Effector CD4-positive, alpha-beta T cell (primary cell): ENCODE measurements around the gene TSC2.

Experiments used
- DNase-seq: peaks from one replicate; pipeline ENCODE4 v3.0.0-alpha.2; 2020

TSC2 gene

DNA sequence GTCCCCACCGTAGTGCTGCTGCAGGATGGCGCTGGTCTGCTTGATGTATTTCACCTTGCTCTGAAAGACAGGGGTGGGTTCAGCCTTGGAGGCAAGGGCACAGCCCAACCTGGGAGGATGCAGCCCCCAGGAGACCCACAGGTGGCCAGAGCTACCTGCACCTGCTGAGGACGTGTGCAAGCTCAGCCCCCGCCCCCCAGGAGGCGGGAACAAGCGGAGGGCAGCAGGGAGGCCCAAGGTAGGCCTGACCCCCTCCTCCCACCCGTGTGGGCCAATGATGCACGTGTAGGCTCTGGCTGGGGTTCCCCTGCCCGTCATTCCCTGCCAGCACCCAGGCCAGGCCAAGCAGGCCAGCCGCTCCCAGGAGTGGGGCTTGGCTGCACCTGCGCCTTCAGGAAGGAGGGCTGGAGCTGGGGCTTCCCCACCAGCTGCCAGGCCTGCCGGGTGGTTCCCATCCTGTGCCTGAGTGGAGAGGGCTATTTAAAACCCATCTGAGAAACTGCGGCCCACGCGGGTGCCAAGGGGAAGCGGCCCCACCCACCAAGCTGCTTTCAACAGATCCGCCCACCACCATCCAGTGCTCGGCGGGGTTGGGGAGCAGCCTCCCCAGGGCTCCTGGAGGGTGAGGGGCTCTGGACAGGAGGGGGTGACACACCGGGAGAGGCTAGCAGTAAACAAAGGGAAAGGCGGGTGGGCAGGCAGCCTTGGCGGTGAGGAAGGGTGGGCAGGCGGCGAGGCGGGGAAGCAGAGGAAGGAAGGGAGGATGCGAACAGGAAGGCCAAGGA lies 3.9 kb upstream of the TSC2 start:
- DNase-seq = no peak

DNA sequence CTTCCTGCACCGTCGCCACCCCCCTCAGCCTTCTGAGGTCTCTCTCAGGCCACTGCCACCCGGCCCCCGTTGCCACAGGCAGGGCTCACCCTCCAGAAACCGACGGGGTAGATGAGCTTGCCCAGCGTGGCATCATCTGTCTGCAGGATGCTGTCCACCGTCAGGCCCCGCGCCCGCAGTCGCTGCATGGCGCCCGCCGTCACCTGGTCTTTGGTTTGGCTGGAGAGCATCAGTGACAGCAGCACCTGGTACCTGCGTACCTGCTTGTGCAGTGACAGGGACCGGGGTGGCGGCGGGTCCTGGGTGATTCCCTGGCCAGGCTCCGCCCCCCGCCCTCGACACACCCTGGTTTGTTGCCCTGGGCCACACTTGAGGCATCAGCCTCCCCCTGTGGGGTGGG lies 3.2 kb upstream of the TSC2 start:
- DNase-seq = no peak

DNA sequence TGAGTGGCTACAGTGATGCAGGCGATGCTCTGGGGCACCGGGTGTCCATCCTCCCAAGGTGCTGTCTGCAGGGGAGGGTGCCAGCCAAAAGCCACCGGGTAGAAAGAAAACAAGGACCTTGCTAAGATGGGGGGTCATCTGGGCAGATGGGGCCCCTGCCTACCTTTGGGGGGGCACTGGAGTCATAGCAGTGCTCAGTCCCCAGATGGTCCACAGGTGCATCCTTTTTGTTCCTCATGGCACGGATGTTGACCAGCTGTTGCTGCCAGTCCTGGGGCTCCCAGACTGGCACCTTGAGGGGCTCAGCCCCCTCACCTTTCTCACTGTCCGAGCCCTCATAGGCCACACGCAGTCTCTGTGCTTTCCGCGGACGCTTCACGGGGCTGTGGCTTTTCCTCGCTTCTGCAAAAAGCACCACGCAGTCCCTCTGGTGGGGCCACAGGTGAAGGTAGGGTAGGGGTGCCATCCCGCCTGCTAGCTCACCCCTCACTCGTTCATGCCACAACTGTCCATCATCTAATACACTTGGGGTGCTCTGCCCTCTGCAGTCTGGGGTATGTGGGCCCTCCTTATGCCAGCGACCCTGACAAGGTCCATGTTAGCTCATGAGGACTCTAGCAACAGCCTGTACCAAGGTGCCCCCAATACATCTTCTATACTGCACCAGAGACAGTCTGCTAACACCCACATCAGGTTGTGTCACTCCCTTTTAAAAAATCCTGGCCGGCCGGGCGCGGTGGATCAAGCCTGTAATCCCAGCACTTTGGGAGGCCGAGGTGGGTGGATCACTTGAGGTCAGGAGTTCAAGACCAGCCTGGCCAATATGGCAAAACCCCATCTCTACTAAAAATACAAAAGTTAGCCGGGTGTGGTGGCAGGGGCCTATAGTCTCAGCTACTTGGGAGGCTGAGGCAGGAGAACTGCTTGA lies 1.6 kb upstream of the TSC2 start:
- DNase-seq = no peak

DNA sequence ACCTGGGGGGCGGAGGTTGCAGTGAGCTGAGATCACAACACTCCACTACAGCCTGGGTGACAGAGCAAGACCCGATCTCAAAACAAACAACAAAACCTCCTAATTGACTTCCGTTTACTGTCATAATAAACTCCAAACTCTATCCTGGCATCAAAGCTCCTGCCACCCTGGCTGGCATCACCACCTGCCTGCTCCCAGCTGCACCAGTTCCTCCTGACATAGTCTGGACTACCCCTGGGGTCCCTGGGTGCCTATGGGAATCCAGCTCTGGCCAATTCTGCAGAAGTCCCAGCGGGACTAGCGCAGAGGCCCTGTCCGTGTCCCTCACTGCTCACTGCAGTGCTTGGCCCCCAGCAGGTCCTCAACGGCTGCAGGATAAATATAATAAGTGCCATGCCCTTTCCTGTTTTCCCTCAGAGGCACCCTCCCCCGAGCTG lies 874 bp upstream of the TSC2 start:
- DNase-seq = no peak

DNA sequence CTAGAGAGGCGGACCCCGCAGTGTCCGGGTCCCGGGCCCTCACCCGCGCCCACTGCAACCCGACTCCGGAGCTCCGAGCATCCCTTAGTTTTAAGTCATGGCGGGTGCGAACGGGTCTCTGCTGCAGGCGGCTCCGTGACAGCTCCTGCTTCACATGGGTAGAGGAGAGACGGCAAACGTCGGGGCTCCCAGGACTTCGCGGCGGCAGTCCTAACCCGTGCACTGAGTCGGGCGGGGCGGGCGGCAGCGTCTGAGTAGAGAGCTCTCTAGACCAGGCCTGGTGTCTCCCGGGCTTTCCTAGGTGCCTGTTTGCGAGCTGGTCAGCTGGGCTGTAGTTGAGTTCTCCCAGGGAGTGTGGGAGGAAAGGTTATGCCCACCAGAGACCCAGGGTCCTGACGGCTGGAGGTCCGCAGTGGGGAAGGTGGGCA lies 345 bp downstream of the TSC2 start:
- DNase-seq = no peak

DNA sequence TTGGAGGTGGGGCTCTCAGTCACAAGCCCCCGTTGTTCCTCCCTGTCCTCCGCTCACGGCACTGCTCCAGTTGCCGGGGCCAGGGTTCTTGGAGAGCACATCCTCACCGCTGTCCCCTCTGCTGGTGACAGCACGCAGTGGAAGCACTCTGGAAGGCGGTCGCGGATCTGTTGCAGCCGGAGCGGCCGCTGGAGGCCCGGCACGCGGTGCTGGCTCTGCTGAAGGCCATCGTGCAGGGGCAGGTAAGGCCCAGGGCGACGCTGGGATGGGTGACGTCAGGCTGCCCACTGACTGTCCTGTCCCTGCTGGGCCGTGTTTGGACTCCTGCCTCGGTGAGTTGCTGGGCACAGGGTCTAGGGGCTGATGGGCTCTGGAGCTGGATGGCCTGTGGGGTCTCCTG lies 5.4 kb downstream of the TSC2 start:
- no peak for DNase-seq

DNA sequence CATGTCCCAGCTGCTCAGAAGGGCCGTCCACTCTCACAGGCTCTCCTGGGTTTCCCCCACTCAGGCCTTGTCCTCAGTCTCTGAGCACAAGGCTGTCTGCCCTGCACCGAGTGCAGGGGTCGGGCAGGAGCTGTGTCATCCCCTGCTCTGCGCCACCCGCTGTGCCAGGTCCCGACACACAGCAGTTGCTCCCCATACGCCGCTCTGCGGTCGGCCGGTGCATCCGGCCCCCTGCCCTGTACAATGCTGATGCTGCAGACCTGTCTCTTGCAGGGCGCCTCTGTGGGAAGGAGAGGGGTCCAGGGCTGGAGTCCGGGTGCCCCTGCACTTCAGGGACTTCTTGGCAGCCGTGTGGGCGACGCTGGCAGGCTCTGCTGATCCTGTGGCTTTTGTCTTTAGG lies 6.1 kb downstream of the TSC2 start:
- no peak for DNase-seq

DNA sequence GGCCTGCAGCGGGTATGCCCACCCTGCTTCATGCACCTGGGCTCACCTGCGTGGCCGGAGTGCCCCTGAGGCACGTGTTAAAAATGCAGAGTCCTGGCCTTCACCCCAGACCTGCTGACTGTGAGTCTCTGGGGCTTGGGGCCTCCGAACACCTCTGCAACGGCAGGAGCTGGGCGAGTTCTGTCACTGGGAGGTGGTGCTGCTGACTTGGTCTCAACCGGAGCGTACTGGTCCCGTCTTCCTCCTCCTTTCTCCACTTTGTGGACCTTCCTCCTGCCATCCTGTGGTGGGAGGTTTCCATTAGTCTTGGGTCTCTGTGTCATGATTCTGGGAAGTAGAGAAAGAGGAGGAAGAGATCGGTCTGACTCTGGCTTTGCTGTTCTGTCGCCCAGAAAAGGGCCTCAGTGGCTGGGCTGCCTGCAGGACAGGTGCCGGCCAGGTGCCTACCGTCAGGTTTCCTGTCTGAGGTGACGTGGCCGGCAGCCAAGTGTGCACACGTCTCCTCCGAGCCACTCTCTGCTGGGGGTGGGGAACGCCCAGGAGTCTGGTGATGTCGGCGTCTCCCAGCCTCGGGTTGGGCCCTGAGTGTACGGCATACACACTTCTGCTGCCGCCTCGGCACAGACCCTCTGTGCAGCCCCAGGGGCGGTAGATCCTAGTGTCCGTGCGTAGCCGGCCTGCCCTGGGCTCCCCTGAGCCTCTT lies 6.9 kb downstream of the TSC2 start:
- no peak for DNase-seq

DNA sequence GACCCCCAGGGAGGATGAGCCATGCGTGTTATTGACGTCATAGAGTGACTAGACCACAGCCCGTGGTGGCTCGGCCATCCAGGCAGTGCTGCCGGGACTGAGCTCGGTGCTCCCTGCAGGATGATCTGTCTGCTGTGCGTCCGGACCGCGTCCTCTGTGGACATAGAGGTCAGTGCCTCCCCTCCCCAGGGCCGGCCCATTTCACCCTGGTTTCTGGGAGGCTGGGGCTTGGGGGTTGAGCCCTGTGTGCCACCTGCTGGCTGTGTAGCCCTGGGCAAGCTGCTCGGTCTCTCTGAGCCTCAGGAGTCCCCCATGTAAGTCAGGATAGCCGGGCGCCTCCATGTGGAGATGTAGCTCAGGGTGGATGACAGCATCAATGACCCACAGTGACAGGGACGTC lies 8.3 kb downstream of the TSC2 start:
- DNase-seq = no peak

DNA sequence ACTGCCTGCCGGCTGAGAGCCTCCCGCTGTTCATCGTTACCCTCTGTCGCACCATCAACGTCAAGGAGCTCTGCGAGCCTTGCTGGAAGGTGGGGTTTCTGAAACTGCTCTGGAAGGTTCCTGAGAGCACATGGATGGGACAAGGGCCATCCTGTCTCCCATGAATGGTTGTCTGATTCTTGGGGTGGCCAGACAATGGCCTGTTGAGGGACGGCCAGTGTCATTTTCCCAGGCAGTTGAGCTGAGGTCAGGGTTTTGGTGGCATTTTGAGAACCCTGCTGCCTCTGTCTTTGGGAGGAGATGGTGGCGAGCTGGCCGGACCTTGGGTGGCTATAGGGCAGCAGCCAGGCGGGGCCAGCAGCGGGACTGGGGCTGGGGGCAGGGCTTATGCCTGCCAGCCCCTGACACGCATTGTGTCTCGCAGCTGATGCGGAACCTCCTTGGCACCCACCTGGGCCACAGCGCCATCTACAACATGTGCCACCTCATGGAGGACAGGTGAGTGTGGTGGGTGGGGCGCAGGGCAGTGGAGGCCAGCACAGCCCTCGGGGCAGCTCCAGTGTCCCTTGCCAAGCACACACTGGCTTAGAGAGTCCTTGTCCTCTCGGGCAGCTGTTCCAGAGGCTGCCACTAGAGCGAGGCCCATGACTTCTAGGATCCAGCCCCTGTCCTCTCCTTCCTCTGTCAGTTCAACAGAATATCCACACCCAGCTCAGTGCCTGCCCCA lies 9.1 kb downstream of the TSC2 start:
- DNase-seq = no peak

DNA sequence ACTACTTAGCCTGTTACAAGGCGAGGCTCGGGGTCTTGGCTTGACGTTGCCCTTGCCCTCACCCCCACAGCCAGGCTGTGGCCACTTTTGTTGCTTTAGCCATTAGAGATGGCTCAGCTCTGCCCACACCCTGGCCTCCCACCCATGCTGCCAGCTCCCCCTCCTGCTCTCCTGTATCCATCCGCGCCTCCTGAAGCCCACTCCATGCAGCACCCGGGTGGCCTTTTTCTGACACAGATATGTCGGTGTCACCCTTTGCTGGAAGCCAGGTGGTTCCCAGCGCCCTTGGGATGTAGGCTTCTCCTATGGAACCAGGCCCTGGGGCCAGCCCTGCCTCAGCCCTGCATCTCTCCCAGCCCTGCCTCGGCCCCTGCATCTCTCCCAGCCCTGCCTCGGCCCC lies 9.7 kb downstream of the TSC2 start:
- DNase-seq = no peak

DNA sequence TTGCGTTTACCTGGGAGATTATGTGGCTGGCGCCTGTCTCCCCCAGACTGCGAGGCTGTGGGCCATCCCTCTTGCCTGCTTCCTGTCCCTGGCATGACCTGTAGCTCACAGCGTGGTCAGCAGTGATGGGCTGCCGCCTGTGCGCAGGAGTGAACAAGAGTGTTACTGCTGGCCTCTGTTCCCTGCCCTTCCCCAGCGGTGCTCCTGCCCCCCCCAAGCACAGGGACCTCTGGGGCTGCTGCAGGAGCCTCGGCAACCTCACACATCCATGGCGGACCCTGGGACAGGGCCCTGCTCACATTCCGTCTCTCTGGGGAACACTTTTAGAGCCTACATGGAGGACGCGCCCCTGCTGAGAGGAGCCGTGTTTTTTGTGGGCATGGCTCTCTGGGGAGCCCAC lies 10.6 kb downstream of the TSC2 start:
- no peak for DNase-seq

DNA sequence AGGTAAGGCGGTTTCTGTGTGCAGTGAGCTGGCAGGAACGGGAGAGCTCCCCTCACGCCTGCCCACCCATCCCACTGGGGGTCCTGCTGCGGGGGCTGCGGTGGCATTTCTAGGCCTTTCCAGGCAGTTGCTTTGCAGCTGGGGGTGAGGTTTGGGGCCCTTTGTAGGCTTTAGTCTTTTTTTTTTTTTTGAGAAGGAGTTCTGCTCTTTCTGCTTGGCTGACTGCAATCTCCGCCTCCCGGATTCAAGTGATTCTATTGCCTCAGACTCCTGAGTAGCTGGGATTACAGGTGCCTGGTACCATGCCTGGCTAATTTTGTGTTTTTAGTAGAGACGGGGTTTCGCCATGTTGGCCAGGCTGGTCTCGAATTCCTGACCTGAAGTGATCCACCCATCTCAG lies 11.1 kb downstream of the TSC2 start:
- no peak for DNase-seq

DNA sequence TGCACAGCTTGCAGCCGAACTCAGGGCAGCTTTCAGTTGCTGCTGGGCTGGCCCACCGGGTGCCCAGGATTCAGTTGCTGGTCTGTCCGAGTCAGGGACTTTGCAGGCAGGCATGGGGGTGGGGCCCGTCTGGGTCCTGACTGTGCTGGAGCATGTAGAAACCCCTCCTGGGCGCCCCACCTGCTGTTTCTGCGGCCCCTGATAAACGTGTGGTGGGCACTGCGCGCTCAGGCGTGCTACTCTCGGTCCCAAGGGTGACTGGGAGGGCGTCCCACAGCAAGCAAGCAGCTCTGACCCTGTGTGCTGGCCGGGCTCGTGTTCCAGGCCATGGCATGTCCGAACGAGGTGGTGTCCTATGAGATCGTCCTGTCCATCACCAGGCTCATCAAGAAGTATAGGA lies 12.6 kb downstream of the TSC2 start:
- no peak for DNase-seq

DNA sequence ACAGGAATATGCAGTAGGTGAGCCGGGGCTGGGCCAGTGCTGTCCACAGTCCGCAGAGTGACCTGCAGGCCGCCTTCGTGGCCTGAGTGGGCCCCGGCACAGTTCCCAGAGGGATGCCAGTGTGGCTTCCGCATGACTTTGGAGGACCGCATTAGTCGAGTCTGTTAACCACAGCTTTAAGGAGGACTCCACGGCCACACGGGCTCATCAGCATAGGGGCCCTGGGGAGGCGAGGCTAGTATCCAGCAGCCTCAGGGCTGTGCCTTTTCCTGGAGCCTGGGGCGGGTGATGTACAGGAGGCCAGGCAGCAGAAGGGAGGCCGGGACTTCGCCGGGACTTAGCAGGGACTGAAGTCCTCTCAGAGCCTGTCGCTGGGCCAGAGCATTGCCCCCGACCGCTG lies 13.2 kb downstream of the TSC2 start:
- no peak for DNase-seq

DNA sequence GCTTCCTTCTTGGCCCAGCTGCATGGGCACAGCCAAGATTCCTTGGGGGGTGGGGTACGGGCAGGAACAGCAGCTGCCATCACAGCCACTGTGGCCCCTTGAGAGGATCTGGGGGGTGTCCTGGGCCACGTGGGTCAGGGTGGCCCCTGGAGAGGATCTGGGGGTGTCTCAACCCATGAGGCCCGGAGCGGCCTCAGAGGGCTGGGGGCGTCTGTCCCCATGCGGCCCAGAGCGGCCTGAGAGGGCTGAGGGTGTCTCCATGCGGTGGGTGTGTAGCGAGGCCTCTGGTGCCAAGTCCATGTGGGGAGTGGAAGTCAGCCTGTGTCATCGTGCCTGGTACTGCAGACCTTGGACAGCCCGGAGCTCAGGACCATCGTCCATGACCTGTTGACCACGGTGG lies 13.7 kb downstream of the TSC2 start:
- no peak for DNase-seq

DNA sequence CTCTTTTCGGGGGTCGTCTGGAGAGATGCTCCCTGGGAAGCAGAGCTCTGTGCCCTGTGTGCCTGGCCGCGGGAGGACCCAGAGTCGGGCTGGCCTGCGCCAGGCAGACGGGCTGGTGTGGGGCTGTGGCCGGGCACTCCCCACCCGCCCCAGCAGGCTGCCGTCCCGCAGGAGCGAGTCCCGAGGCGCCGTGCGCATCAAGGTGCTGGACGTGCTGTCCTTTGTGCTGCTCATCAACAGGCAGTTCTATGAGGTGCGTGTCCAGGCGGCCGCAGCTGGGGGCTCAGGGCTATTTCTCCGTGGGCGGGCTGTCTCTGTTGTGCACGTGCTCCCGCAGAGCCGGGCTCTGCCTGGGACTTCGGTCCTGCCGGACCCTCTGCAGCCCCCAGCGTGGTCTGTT lies 15.0 kb downstream of the TSC2 start:
- no peak for DNase-seq

DNA sequence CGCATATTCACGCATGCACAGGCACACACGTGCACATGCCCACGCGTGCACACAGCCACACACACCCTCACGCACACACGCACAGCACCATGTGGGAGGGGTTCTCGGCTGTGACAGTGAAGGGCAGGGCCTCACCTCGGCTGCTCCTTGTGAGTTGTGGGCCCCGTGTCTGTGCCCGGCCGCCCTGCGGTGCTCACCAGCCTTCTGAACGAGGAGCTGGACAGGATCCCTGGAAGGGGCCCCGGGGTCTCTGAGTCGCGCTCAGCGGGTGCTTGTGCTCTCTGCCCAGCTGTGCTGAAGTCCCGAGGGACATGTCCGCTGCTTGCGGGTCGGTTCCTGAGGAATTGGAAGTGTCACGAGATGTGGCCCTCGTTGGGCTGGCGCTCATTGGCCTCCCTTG lies 16.1 kb downstream of the TSC2 start:
- no peak for DNase-seq

DNA sequence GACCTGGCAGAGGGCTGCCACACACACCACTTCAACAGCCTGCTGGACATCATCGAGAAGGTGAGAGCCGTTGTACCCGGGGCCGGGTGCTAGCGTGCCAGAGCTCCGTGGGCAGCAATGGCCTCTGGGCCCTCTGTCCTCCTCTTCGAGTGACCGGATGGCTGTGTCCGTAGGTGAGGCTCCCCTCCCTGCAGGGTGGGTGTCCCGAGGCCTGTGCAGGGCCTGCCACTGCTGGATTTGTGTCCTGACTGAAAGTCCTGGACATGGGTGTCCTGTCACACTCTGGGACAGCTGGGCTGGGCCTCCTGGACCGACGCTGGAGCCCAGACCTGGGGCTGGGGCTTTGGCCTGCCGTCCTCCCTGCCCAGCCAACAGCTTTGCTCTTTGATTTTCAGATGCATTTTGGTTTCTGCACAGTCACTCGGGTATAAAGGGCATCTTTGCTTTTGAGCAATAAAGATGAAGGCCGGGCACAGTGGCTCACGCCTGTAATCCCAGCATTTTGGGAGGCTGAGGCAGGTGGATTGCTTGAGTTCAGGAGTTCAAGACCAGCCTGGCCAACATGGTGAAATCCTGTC lies 16.7 kb downstream of the TSC2 start:
- no peak for DNase-seq

DNA sequence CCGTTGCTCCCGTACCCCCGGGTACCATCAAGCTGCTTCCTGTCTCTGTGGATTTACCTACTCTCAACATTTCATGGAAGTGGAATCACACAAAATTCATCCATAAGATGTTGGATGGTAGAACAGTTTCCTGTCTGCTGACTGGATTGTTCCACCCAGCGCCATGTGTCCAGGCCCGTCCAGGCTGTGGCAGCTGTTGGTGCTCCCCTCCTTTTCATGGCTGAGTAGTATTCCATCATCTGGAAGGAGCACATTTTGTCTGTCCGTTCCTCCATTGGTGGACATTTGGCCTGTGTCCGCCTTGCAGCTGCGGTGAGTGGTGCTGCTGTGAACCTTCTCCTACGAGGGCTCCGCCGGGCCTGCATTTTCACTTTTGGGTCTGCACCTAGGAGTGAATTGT lies 18.4 kb downstream of the TSC2 start:
- DNase-seq = no peak

DNA sequence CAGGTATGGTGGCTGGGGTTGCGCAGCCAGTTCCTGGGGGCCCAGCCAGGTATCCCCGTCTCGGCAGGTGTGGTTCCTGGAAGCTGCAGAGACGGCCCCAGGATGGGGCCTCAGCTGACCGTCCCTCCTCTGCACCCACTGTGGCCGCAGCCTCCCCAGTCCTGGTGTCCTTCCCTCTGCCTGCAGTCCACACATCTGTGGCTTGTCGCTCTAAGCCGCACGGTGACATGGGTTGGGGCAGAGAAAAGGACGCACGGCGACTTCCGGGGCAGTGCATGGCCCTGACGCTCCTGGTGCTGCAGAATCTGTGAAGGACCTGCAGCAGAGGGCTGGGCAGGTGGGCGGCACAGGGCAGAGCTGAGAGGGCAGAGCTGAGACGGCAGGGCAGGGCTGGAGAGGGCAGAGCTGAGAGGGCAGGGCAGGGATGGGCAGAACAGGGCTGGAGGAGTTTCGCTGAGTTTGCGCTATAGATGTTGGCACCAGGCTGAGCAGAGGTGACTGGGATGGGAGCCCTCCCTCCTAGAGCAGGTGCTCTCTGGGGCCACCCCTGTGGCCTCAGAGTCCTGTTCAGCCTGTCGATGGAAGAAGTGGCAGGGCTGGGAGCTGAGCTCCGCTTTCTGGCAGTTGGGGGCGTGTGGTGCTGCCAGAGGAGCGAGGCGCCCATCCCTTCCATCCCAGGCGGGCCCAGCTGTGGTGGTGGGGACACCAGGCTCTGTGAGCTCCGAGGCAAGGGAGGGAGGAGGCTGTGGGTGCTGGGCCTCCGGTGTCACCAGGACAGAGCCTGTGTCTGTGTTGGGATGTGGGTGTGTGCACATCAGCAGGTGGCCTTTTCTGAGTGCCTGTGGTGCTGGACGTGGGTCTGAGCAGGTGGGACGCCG lies 23.0 kb downstream of the TSC2 start:
- no peak for DNase-seq
